ENCODE data around the gene EPS15.

EPS15 gene

GRCh38 chr1:51314974-51315373 is 204.1 kb downstream of the EPS15 start:
- no peak for DNase-seq (ENCODE audit: low read depth)

DNA sequence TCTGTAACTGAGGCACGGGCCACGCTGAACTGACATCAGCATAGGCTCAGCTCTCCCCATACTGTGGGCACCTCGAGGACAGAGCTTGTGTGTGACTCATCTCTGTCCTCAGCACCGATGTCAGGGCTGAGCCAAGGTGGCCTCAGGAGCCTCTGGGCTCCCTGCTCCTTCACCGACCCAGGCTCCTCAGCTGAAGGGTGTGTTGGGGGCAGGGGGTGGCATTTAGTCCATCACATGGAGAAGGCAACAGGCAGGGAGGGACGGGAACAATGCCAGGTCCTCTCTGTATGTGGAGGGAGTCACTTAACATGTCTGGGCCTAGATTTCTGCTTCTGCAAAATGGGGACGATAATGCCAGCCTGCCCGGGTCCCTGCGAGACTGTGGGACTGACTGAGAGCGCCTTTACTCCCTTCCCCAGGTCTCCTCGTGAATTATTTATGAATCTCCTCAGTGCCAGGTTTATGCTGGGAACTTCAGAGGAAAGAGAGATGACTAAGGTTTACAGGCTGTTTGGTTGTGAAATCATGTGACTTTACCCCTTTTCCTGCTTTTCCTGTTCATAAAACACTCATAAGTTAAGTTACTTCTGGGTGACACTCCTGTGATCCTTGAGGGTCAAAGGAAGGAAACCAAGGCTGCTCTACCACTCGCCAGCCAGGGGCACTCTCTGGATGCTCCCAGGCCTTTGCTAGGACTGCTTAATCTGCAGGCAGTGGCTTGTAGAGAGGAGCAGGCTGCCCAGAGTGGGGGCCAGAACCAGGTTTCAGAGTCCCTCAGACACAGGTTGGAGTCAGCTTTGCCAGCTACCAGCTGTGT is 204.9 kb downstream of the EPS15 start:
- no peak for DNase-seq (ENCODE audit: low read depth)

- no peak for DNase-seq (ENCODE audit: low read depth)
These were observed 205.7 kb downstream of the EPS15 start for GRCh38 chr1:51313268-51313852.

- DNase-seq (ENCODE audit: low read depth), result no peak
These were observed 206.3 kb downstream of the EPS15 start for GRCh38 chr1:51312718-51313117.

GRCh38 chr1:51311826-51312225 is 207.2 kb downstream of the EPS15 start:
- no peak for DNase-seq (ENCODE audit: low read depth)

GRCh38 chr1:51310871-51311613 is 208.0 kb downstream of the EPS15 start:
- DNase-seq (ENCODE audit: low read depth), result no peak

DNA sequence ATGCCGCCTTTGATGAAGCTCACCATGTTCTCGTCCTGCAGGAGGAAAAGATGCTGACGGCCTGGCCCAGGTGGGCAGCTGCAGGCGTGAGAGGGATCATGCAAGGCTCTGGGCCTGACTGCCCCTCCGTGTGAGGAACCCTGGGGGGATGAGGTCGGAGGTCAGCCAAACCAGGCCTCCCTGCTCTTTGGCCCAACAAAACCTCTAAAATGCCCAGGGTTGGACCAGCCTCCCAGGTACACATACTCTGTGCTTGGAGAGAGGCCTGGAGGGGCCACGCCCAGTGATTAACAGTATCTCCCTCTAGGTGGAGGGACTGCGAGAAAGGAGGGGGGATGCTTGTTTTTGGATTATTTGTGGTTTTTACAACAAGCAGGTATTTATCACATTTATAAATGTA is 209.8 kb downstream of the EPS15 start:
- DNase-seq (ENCODE audit: low read depth), result no peak

DNA sequence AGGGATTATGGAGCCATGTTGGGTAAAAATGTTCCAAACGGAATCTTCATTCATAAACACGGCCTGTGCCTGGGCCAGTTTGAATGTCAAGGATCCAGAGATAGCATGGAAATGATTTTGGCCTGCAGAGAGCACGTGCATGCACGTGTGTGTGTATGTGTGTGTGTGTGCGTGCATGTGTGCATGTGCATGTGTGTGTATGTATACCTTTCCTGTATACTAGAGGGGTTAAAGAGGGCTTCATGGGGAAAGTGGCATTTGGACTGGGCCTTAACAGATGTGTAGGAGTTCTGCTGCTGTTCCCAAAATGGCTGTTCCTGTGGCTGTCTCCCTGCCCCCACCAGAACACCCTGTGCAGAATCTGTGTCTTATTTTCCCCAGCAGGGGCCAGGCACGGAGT is 210.4 kb downstream of the EPS15 start:
- no peak for DNase-seq (ENCODE audit: low read depth)

DNA sequence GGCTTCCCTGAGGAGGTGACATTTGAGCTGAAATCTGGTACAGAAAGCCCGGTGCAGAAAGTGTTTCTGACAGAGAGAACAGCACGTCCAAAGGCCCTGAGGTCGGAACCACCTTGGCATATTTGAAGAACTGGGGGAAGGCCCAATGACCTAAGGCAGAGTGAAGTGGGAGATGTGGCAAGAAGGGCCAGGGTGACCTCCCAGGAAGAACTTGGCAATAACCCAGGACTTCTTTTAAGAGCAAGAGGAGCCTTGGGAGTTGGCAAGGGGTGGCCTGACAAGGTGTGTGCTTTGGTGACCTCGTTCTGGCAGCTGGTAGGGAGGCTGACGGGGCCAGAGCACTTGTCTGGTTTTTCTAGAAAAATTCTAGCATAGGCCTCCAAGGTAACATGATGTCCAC is 212.1 kb downstream of the EPS15 start:
- no peak for DNase-seq (ENCODE audit: low read depth)

GRCh38 chr1:51305371-51305823 is 213.7 kb downstream of the EPS15 start:
- no peak for DNase-seq (ENCODE audit: low read depth)

DNA sequence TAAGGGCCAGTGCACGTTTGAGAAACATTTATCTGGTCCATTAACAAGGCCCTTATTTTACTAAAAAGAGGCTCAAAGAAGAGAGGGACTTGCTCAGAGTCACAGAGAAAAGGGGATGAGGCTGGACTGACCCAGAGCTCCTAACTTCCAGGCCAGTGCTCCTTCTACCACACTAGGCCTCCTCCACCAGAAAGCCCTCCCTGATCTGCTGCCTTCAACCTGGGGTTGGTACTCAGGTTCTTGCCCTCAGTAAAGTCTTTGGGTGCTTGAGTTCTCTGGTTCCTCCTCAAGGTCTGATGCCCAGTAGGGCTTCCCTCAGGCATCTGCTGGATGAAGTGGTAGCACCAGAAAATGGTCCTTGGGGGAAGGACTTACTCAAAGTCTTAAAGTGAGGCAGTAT is 214.7 kb downstream of the EPS15 start:
- no peak for DNase-seq (ENCODE audit: low read depth)
